GM12891 (cell line): ENCODE measurements around the gene GPC6.
"Not testable (repeated sequence)": the region's sequence is repeated elsewhere in the genome, so short reads cannot be mapped to it uniquely, and the experiment has no call there.

Experiments
- DNase-seq: peaks from one replicate; pipeline ENCODE4 v3.0.0; 2011; ENCODE audit warnings: low spot score; ENCODE audit not compliant: insufficient read length
- FAIRE-seq: peaks from 2 replicates; lab custom pipeline; 2011; peaks lifted over from hg19 to GRCh38; lab: Jason Lieb, UNC
- PAX5 ChIP-seq: IDR thresholded peaks from 2 replicates; pipeline ENCODE4 v1.6.1; 2011; ENCODE audit warnings: low read length, moderate library complexity, mild to moderate bottlenecking; ENCODE audit not compliant: insufficient read depth, severe bottlenecking
- POLR2A ChIP-seq: IDR thresholded peaks from 2 replicates; pipeline ENCODE4 v1.6.1; 2011; ENCODE audit warnings: low read depth, low read length, control low read depth
- POLR2AphosphoS5 ChIP-seq: IDR thresholded peaks from 2 replicates; pipeline ENCODE4 v1.6.1; 2011; ENCODE audit warnings: low read depth, low read length, control low read depth
- POU2F2 ChIP-seq: IDR thresholded peaks from 2 replicates; pipeline ENCODE4 v1.6.1; 2011; ENCODE audit warnings: low read depth, mild to moderate bottlenecking, control low read depth, low read length, moderate library complexity
- SPI1 ChIP-seq: IDR thresholded peaks from 2 replicates; pipeline ENCODE4 v1.6.1; 2011; ENCODE audit warnings: low read depth, low read length, control low read depth
- TAF1 ChIP-seq: IDR thresholded peaks from 2 replicates; pipeline ENCODE4 v1.6.1; 2011; ENCODE audit warnings: low read depth, low read length, control low read depth

Gene GPC6

GRCh38 chr13:93450761-93451160 is 224.2 kb downstream of the GPC6 start:
- FAIRE-seq (no peak), DNase-seq (no peak)
- no peak for TF ChIP-seq TAF1
- no peak for TF ChIP-seq POLR2A
- TF ChIP-seq SPI1: no peak
- TF ChIP-seq POLR2AphosphoS5: no peak
- TF ChIP-seq PAX5: no peak
- TF ChIP-seq POU2F2: no peak

GRCh38 chr13:93454676-93455235 is 228.1 kb downstream of the GPC6 start:
- DNase-seq, FAIRE-seq: not testable (repeated sequence)

GRCh38 chr13:93455861-93456260 is 229.3 kb downstream of the GPC6 start:
- TF ChIP-seq POU2F2 (no peak), TAF1 (no peak), PAX5 (no peak), POLR2A (no peak), POLR2AphosphoS5 (no peak), SPI1 (no peak)
- DNase-seq (no peak), FAIRE-seq (no peak)

- DNase-seq (no peak), FAIRE-seq (no peak)
- TF ChIP-seq SPI1: no peak
- TF ChIP-seq PAX5: no peak
- no peak for TF ChIP-seq POU2F2
- TF ChIP-seq POLR2AphosphoS5: no peak
- TF ChIP-seq TAF1: no peak
- TF ChIP-seq POLR2A: no peak
Observed at GRCh38 chr13:93460005-93460404, 233.4 kb downstream of the GPC6 start.

- no peak for TF ChIP-seq POLR2A
- TF ChIP-seq POLR2AphosphoS5: no peak
- TF ChIP-seq SPI1: no peak
- no peak for TF ChIP-seq POU2F2
- TF ChIP-seq TAF1: no peak
- TF ChIP-seq PAX5: no peak
- FAIRE-seq: no peak
- no peak for DNase-seq
Observed at GRCh38 chr13:93462151-93462550, 235.5 kb downstream of the GPC6 start.

- FAIRE-seq: no peak
- no peak for TF ChIP-seq POLR2AphosphoS5
- no peak for TF ChIP-seq SPI1
- no peak for TF ChIP-seq PAX5
- TF ChIP-seq POU2F2: no peak
- no peak for TF ChIP-seq TAF1
- no peak for TF ChIP-seq POLR2A
- DNase-seq: no peak
Observed at GRCh38 chr13:93466502-93467036, 240.0 kb downstream of the GPC6 start.

- no peak for TF ChIP-seq POLR2AphosphoS5
- no peak for TF ChIP-seq POLR2A
- no peak for TF ChIP-seq TAF1
- TF ChIP-seq SPI1: no peak
- TF ChIP-seq PAX5: no peak
- no peak for TF ChIP-seq POU2F2
- no peak for DNase-seq
- FAIRE-seq: no peak
Observed at GRCh38 chr13:93467175-93467574, 240.6 kb downstream of the GPC6 start.

GRCh38 chr13:93468433-93468832 is 241.8 kb downstream of the GPC6 start:
- FAIRE-seq: no peak
- TF ChIP-seq PAX5 (no peak), POU2F2 (no peak), POLR2A (no peak), TAF1 (no peak), POLR2AphosphoS5 (no peak), SPI1 (no peak)

GRCh38 chr13:93472296-93472695 is 245.7 kb downstream of the GPC6 start:
- no peak for TF ChIP-seq TAF1
- no peak for TF ChIP-seq PAX5
- TF ChIP-seq POLR2A: no peak
- no peak for TF ChIP-seq POLR2AphosphoS5
- no peak for TF ChIP-seq POU2F2
- TF ChIP-seq SPI1: no peak
- no peak for FAIRE-seq
- no peak for DNase-seq

More at GRCh38 chr13:93468433-93468832, 241.8 kb downstream of the GPC6 start:
- DNase-seq: no peak

- TF ChIP-seq POLR2AphosphoS5: no peak
- TF ChIP-seq PAX5: no peak
- TF ChIP-seq POU2F2: no peak
- no peak for TF ChIP-seq SPI1
- no peak for TF ChIP-seq TAF1
- TF ChIP-seq POLR2A: no peak
- no peak for FAIRE-seq
- no peak for DNase-seq
Observed at GRCh38 chr13:93472814-93473296, 246.2 kb downstream of the GPC6 start.
